Measurements from ENCODE around the gene LSMEM2. TPM values are rescaled to one million over a fixed set of nuclear protein-coding genes. Genes with fewer than 3 reads are reported as not detected.

The LSMEM2 gene
- total RNA-seq, 1 donor: not detected

DNA sequence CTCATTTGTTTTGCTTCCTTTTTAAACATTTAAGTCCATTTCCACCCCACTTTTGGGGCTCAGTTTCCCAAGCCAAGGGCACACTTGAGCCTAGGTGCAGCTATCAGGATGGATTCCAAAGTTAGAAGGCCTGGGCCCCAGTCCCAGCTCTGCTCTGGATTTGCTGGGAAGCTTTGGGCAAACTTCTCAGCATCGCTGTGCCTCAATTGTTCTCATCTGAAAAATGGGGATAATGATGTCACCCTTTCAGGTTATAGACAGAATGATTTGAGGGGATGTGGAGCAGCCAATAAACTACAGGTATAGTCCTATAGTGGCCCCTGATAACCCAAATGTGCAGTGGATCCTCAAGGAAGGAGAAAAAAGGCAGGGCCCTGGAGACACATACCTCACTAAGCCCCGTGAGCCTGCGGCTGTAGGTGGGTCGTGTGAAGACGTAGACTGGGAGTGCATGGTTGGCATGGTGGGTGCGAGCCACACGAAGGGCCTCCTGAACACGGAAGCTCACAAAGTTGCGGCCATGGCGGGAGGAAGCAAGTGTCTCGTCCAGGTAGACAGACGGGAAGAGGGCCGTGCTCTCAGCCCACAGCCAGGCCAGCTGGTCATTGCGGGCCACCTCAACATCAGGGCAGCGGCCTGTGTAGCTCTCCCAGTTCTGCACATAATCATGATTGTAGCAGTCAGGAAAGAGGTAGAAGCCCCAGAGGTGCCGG is 40.5 kb downstream of the LSMEM2 start:
- H3K4me3 ChIP-seq (ENCODE audit: low read depth, low read length): no peak overlapping the region
- TF ChIP-seq CTCF (IDR thresholded peaks at IDR 0.05; ENCODE audit: insufficient read depth, low read length): no peak
- no peak for DNase-seq (ENCODE audit: low read depth)

- H3K4me3 ChIP-seq (ENCODE audit: low read depth, low read length): peak overlapping the region; percentile 84
- no peak for TF ChIP-seq CTCF (IDR thresholded peaks at IDR 0.05; ENCODE audit: insufficient read depth, low read length)
- DNase-seq (ENCODE audit: low read depth): no peak
Measured at GRCh38 chr3:50319894-50320625, 41.2 kb downstream of the LSMEM2 start.

GRCh38 chr3:50320853-50321335 is 42.0 kb downstream of the LSMEM2 start:
- peak; percentile 48 for DNase-seq (ENCODE audit: low read depth)
- peak overlapping the region; percentile 84 for H3K4me3 ChIP-seq (ENCODE audit: low read depth, low read length)
- TF ChIP-seq CTCF (IDR thresholded peaks at IDR 0.05; ENCODE audit: insufficient read depth, low read length): no peak

DNA sequence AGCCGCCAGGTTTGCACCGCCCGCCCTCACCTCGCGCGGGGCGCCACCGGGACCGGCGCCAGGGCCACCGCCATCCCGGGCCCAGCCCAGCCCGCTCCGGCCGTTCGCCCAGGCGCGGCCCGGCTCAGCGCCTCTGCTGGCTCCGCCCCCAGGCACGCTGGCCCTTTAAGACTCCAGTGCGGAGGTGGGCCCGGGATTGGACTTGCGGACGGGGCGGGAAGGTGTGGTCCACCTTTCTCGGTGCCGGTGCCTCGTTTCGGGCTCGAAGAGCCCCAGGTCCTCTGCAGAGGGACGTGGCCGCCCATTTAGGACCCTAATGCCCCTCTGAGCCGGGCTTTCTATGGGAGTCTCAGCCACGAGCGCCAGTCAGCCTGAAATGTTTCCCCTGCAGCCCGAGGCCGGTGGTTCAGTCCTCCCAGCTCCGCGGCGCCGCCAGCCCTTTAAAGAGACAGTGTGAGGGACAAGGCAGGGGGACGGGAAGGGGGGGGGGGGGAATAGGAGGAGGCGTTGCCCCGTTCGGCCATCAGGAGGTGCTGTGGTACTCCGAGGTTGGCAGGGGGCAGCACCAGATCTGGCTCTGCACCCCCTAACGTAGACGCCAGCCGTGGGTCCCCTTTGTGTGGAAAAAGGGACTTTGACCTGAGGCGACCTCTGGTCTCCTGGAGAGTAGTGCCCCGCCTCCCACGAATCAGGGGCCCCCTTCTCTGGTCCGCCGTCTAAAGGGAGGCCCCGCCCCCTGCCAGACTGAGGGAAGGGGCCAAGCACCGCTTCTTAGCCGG is 42.6 kb downstream of the LSMEM2 start:
- peak overlapping the region; percentile 84 for H3K4me3 ChIP-seq (ENCODE audit: low read depth, low read length)
- TF ChIP-seq CTCF (IDR thresholded peaks at IDR 0.05; ENCODE audit: insufficient read depth, low read length): peak; percentile 43
- DNase-seq (ENCODE audit: low read depth): peak; percentile 84

- TF ChIP-seq CTCF (IDR thresholded peaks at IDR 0.05; ENCODE audit: insufficient read depth, low read length): no peak
- peak overlapping the region; percentile 84 for H3K4me3 ChIP-seq (ENCODE audit: low read depth, low read length)
- DNase-seq (ENCODE audit: low read depth): no peak
Measured at GRCh38 chr3:50322115-50322385, 43.2 kb downstream of the LSMEM2 start.

- peak within 1 kb of the TSS; percentile 84 for H3K4me3 ChIP-seq (ENCODE audit: low read depth, low read length)
- no peak for DNase-seq (ENCODE audit: low read depth)
- no peak for TF ChIP-seq CTCF (IDR thresholded peaks at IDR 0.05; ENCODE audit: insufficient read depth, low read length)
Measured at GRCh38 chr3:50322386-50323091, 43.7 kb downstream of the LSMEM2 start, which contains the start of gene HYAL2. HYAL2 (minus strand) TSS chr3:50322745; CDS start chr3:50320489, 2,256 bp downstream.

Measured in fibroblast of the aortic adventitia (primary cell).